ENCODE measurements around the gene TSPAN14. TPM values are rescaled to one million over a fixed set of nuclear protein-coding genes. Genes with fewer than 3 reads are reported as not detected.

TSPAN14 gene
- total RNA-seq, 2 donors from 2014 or later, result 121 to 123 TPM

GRCh38 chr10:80471715-80472233, 17.7 kb downstream of the TSPAN14 start:
- H3K4me3 Mint-ChIP-seq, result no peak overlapping the region
- H3K27ac ChIP-seq (ENCODE audit: low read depth, low read length), result no peak overlapping the region
- no peak overlapping the region for H3K4me3 ChIP-seq (ENCODE audit: low read length)
- H3K9me3 ChIP-seq (ENCODE audit: control insufficient read depth, low read length), result no peaks in the 10 kb centered on the region
- H3K9me3 Mint-ChIP-seq, result no peaks in the 10 kb centered on the region
- no peak for TF ChIP-seq CTCF (conservative IDR thresholded peaks at IDR 0.05)
- no peak for DNase-seq
- H3K27me3 Mint-ChIP-seq (ENCODE audit: insufficient read depth), result no peaks in the 10 kb centered on the region
- H3K36me3 ChIP-seq (ENCODE audit: control insufficient read depth, insufficient read depth, low read length), result peaks cover 42% of the 10 kb centered on the region
- H3K4me1 Mint-ChIP-seq, result peaks cover 42% of the 10 kb centered on the region
- WGBS, 2 experiments (ENCODE audit: insufficient coverage in 1 of 2, insufficient read length in 1 of 2), result 87 to 93% methylated on average over 4 of the region's 4 CpGs
- no peak overlapping the region for H3K27ac Mint-ChIP-seq
- H3K27me3 ChIP-seq (ENCODE audit: control insufficient read depth, insufficient read depth, low read length, poor library complexity, severe bottlenecking), result no peaks in the 10 kb centered on the region
- H3K9ac ChIP-seq (ENCODE audit: extremely low read depth, low read length, poor library complexity, severe bottlenecking), result no peak overlapping the region
- peaks cover 15% of the 10 kb centered on the region for H3K4me1 ChIP-seq (ENCODE audit: control insufficient read depth, insufficient read depth, low read length)
- peaks cover 31% of the 10 kb centered on the region for H3K36me3 Mint-ChIP-seq (ENCODE audit: low read depth)

- no peak for TF ChIP-seq CTCF (conservative IDR thresholded peaks at IDR 0.05)
- Mint-ChIP-seq H3K4me3 (no peak overlapping the region), H3K27me3 (ENCODE audit: insufficient read depth) (no peaks in the 10 kb centered on the region), H3K36me3 (ENCODE audit: low read depth) (peaks cover 38% of the 10 kb centered on the region), H3K27ac (no peak overlapping the region), H3K9me3 (no peaks in the 10 kb centered on the region), H3K4me1 (peaks cover 35% of the 10 kb centered on the region)
- Histone ChIP-seq H3K4me1 (ENCODE audit: control insufficient read depth, insufficient read depth, low read length) (peaks cover 15% of the 10 kb centered on the region), H3K27me3 (ENCODE audit: control insufficient read depth, insufficient read depth, low read length, poor library complexity, severe bottlenecking) (no peaks in the 10 kb centered on the region), H3K9ac (ENCODE audit: extremely low read depth, low read length, poor library complexity, severe bottlenecking) (no peak overlapping the region), H3K27ac (ENCODE audit: low read depth, low read length) (no peak overlapping the region), H3K9me3 (ENCODE audit: control insufficient read depth, low read length) (peaks cover under 1% of the 10 kb centered on the region), H3K36me3 (ENCODE audit: control insufficient read depth, insufficient read depth, low read length) (peaks cover 49% of the 10 kb centered on the region), H3K4me3 (ENCODE audit: low read length) (no peak overlapping the region)
- DNase-seq, result no peak
- 86 to 89% methylated on average over 7 to 9 of the region's 9 CpGs for WGBS, 2 experiments (ENCODE audit: insufficient coverage in 1 of 2, insufficient read length in 1 of 2)
Measured at GRCh38 chr10:80472234-80473095, 18.4 kb downstream of the TSPAN14 start.

- Mint-ChIP-seq H3K4me1 (peaks cover 28% of the 10 kb centered on the region), H3K27me3 (ENCODE audit: insufficient read depth) (no peaks in the 10 kb centered on the region), H3K9me3 (peaks cover 4% of the 10 kb centered on the region), H3K36me3 (ENCODE audit: low read depth) (peaks cover 45% of the 10 kb centered on the region), H3K27ac (no peak overlapping the region), H3K4me3 (no peak overlapping the region)
- TF ChIP-seq CTCF (conservative IDR thresholded peaks at IDR 0.05), result no peak
- Histone ChIP-seq H3K4me1 (ENCODE audit: control insufficient read depth, insufficient read depth, low read length) (peaks cover 15% of the 10 kb centered on the region), H3K27ac (ENCODE audit: low read depth, low read length) (no peak overlapping the region), H3K27me3 (ENCODE audit: control insufficient read depth, insufficient read depth, low read length, poor library complexity, severe bottlenecking) (no peaks in the 10 kb centered on the region), H3K4me3 (ENCODE audit: low read length) (no peak overlapping the region), H3K9ac (ENCODE audit: extremely low read depth, low read length, poor library complexity, severe bottlenecking) (no peak overlapping the region), H3K9me3 (ENCODE audit: control insufficient read depth, low read length) (peaks cover 7% of the 10 kb centered on the region), H3K36me3 (ENCODE audit: control insufficient read depth, insufficient read depth, low read length) (peaks cover 56% of the 10 kb centered on the region)
- no peak for DNase-seq
- 80 to 96% methylated on average over 3 of the region's 3 CpGs for WGBS, 2 experiments (ENCODE audit: insufficient coverage in 1 of 2, insufficient read length in 1 of 2)
Measured at GRCh38 chr10:80473096-80473657, 19.1 kb downstream of the TSPAN14 start.
